Caco-2 (cell line): ENCODE data around the gene AUTS2. TPM values are rescaled to one million over a fixed set of nuclear protein-coding genes. Genes with fewer than 3 reads are reported as not detected.

Source experiments
- BruUV-seq: library from RNA; stranded (reverse); fragments of 400-500 nt; replicated peaks from 2 replicates; lab custom pipeline; 2021; lab: Mats Ljungman, UMichigan
- CTCF ChIA-PET: fragments of 300-600 bp; sonication (Branson Sonifier 250); formaldehyde crosslinking; loops from one replicate; lab custom pipeline; 2022; ENCODE audit warnings: antibody characterized with exemption; lab: Charles Lee
- POLR2A ChIA-PET: fragments of 300-600 bp; sonication (Branson Sonifier 250); formaldehyde crosslinking; loops from one replicate; lab custom pipeline; 2022; ENCODE audit warnings: antibody characterized with exemption; lab: Charles Lee
- DNase-seq, 2 experiments: peaks; one replicate each; pipeline versions ENCODE4 v3.0.0 to v3.0.0-alpha.2; 2020 to 2022
- H3K27me3 ChIP-seq: replicated peaks from 2 replicates; pipeline ENCODE4 v1.6.0; 2011; ENCODE audit warnings: low read length; ENCODE audit not compliant: control insufficient read depth, insufficient read depth
- H3K36me3 ChIP-seq: 2 replicates; pipeline ENCODE4 v1.5.1; 2011; ENCODE audit warnings: low read length; ENCODE audit not compliant: control insufficient read depth, insufficient read depth
- H3K4me1 ChIP-seq: fragments of 250-450 bp; sonication (Bioruptor Pico); 2 replicates; pipeline ENCODE4 v1.5.1; 2020; ENCODE audit warnings: mild to moderate bottlenecking
- H3K4me3 ChIP-seq: 2 replicates; pipeline ENCODE4 v1.5.1; 2011; ENCODE audit warnings: low read depth, mild to moderate bottlenecking, control low read depth, low read length
- H3K9me3 ChIP-seq: fragments of 250-450 bp; sonication (Bioruptor Pico); 2 replicates; pipeline ENCODE4 v1.5.1; 2020; ENCODE audit warnings: mild to moderate bottlenecking, moderate library complexity
- H3K27ac Mint-ChIP-seq: one replicate; pipeline ENCODE4 v1.8.0; 2022; ENCODE audit warnings: mixed read lengths; ENCODE audit not compliant: unreplicated experiment
- H3K27me3 Mint-ChIP-seq: one replicate; pipeline ENCODE4 v1.8.0; 2022; ENCODE audit warnings: mixed read lengths; ENCODE audit not compliant: insufficient read depth, unreplicated experiment
- H3K36me3 Mint-ChIP-seq: one replicate; pipeline ENCODE4 v1.8.0; 2022; ENCODE audit warnings: mild to moderate bottlenecking, mixed read lengths; ENCODE audit not compliant: insufficient read depth, unreplicated experiment
- H3K4me1 Mint-ChIP-seq: one replicate; pipeline ENCODE4 v1.8.0; 2022; ENCODE audit warnings: low read depth, mixed read lengths; ENCODE audit not compliant: unreplicated experiment
- H3K4me3 Mint-ChIP-seq: one replicate; pipeline ENCODE4 v1.8.0; 2022; ENCODE audit warnings: mild to moderate bottlenecking, moderate library complexity, mixed read lengths; ENCODE audit not compliant: unreplicated experiment
- H3K9me3 Mint-ChIP-seq: one replicate; pipeline ENCODE4 v1.8.0; 2022; ENCODE audit warnings: mixed read lengths; ENCODE audit not compliant: unreplicated experiment
- CTCF ChIP-seq, 2 experiments: fragments of 200-600 bp in 1 of 2; IDR thresholded peaks; 1 replicate in 1 of 2; 2 replicates in 1 of 2; pipeline versions ENCODE4 v1.5.1 to v1.8.0; 2011 to 2022; ENCODE audit warnings: antibody characterized with exemption in 1 of 2, control low read depth in 1 of 2, inconsistent platforms in 1 of 2, low read depth in 1 of 2, low read length in 1 of 2, mild to moderate bottlenecking in 1 of 2, moderate library complexity in 1 of 2; ENCODE audit not compliant: insufficient read depth in 1 of 2, severe bottlenecking in 1 of 2, unreplicated experiment in 1 of 2
- intact Hi-C: fragments of 100-400 bp; cut with micrococcal nuclease; formaldehyde crosslinking; loops from one replicate; pipeline ENCODE4 v1.10.0; 2022; ENCODE audit not compliant: unreplicated experiment
- total RNA-seq: library from RNA; stranded (reverse); gene quantifications from 2 replicates; pipeline ENCODE4 v1.2.3, GENCODE V29; 2022

The AUTS2 gene
- total RNA-seq, 1 experiment from 2014 or later: 37.1 TPM

- H3K4me1 Mint-ChIP-seq: peaks cover 4% of the 10 kb centered on the region
- no peaks in the 10 kb centered on the region for H3K9me3 Mint-ChIP-seq
- no peak overlapping the region for H3K4me3 Mint-ChIP-seq
These were observed 1024.7 kb downstream of the AUTS2 start for GRCh38 chr7:70622936-70623335.

GRCh38 chr7:70624500-70625103 is 1026.3 kb downstream of the AUTS2 start:
- no peaks in the 10 kb centered on the region for H3K27me3 Mint-ChIP-seq
- no peak overlapping the region for H3K4me3 Mint-ChIP-seq
- ChIA-PET CTCF (no interaction called here), POLR2A (no interaction called here)
- intact Hi-C loops: no loop called here
- Histone ChIP-seq H3K9me3 (no peaks in the 10 kb centered on the region), H3K27me3 (no peaks in the 10 kb centered on the region), H3K4me3 (no peak overlapping the region), H3K4me1 (no peaks in the 10 kb centered on the region), H3K36me3 (no peaks in the 10 kb centered on the region)
- peaks cover 4% of the 10 kb centered on the region for H3K4me1 Mint-ChIP-seq
- DNase-seq: no peak
- H3K27ac Mint-ChIP-seq: no peak overlapping the region
- no peak for TF ChIP-seq CTCF (IDR thresholded peaks at IDR 0.05; ENCODE audit: insufficient read depth in 1 of 2, low read depth in 1 of 2, low read length in 1 of 2, severe bottlenecking in 1 of 2, unreplicated experiment in 1 of 2)
- H3K36me3 Mint-ChIP-seq: no peaks in the 10 kb centered on the region
- no TSS peak for BruUV-seq
- H3K9me3 Mint-ChIP-seq: no peaks in the 10 kb centered on the region

More at GRCh38 chr7:70622936-70623335, 1024.7 kb downstream of the AUTS2 start:
- ChIA-PET POLR2A (no interaction called here), CTCF (no interaction called here)
- intact Hi-C loops: no loop called here
- no peak for TF ChIP-seq CTCF (IDR thresholded peaks at IDR 0.05; ENCODE audit: insufficient read depth in 1 of 2, low read depth in 1 of 2, low read length in 1 of 2, severe bottlenecking in 1 of 2, unreplicated experiment in 1 of 2)
- H3K4me1 ChIP-seq: no peaks in the 10 kb centered on the region
- BruUV-seq: no TSS peak
- no peaks in the 10 kb centered on the region for H3K36me3 ChIP-seq
- H3K36me3 Mint-ChIP-seq: no peaks in the 10 kb centered on the region
- H3K4me3 ChIP-seq: no peak overlapping the region
- no peaks in the 10 kb centered on the region for H3K27me3 ChIP-seq
- H3K27ac Mint-ChIP-seq: no peak overlapping the region
- no peak for DNase-seq
- H3K27me3 Mint-ChIP-seq: no peaks in the 10 kb centered on the region
- H3K9me3 ChIP-seq: no peaks in the 10 kb centered on the region

- no peaks in the 10 kb centered on the region for H3K4me1 ChIP-seq
- ChIA-PET POLR2A (no interaction called here), CTCF (no interaction called here)
- no peak for DNase-seq
- no peak overlapping the region for H3K4me3 ChIP-seq
- peaks cover under 1% of the 10 kb centered on the region for H3K27me3 Mint-ChIP-seq
- H3K36me3 ChIP-seq: no peaks in the 10 kb centered on the region
- TF ChIP-seq CTCF (IDR thresholded peaks at IDR 0.05; ENCODE audit: insufficient read depth in 1 of 2, low read depth in 1 of 2, low read length in 1 of 2, severe bottlenecking in 1 of 2, unreplicated experiment in 1 of 2): no peak
- H3K9me3 ChIP-seq: no peaks in the 10 kb centered on the region
- intact Hi-C loops: no loop called here
- no peak overlapping the region for H3K4me3 Mint-ChIP-seq
- no peaks in the 10 kb centered on the region for H3K4me1 Mint-ChIP-seq
- no peaks in the 10 kb centered on the region for H3K36me3 Mint-ChIP-seq
- H3K9me3 Mint-ChIP-seq: no peaks in the 10 kb centered on the region
- no TSS peak for BruUV-seq
- no peak overlapping the region for H3K27ac Mint-ChIP-seq
- no peaks in the 10 kb centered on the region for H3K27me3 ChIP-seq
These were observed 1029.2 kb downstream of the AUTS2 start for GRCh38 chr7:70627461-70627860.
